AG08396 (cell line): ENCODE data around the gene STYXL1.

Experiments used
- DNase-seq: peaks from one replicate; pipeline ENCODE4 v3.0.0; 2012; ENCODE audit warnings: low spot score, mixed read lengths

STYXL1 gene

GRCh38 chr7:75955331-75955955 lies 92.4 kb downstream of the STYXL1 start:
- DNase-seq = no peak

DNA sequence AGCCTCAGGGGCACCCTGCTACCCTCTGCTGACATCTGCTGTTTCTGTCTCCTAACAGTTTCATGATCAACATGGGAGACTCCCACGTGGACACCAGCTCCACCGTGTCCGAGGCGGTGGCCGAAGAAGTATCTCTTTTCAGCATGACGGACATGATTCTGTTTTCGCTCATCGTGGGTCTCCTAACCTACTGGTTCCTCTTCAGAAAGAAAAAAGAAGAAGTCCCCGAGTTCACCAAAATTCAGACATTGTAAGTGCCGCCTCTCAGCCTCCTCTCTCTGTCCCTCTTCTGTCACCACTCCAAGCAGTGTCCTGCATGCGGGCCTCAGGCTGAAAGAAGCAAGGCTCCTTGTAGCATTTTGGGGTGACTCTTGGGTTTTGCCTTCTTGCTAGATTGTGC lies 93.9 kb downstream of the STYXL1 start:
- no peak for DNase-seq

GRCh38 chr7:75953431-75953830 lies 94.4 kb downstream of the STYXL1 start:
- DNase-seq = no peak

DNA sequence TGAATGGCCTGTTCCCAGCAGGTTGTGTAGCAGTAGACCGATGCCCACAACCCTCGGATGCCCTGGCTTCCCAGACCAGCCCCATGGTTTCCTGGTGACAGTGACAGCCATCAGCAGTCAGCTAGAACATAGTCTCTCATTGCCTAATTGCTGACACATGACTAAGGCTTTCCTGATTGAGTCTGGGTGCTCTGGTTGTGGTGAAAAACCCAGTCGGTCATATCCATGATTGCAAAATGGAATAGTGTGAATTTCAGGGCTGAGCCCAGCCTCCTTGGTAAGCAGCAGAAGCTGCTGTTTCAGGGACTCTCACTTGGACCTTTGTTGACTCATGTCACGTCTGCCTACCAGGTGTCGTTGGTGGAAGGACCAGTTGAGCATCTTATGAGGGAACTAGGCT lies 96.3 kb downstream of the STYXL1 start:
- DNase-seq = peak; percentile 81

DNA sequence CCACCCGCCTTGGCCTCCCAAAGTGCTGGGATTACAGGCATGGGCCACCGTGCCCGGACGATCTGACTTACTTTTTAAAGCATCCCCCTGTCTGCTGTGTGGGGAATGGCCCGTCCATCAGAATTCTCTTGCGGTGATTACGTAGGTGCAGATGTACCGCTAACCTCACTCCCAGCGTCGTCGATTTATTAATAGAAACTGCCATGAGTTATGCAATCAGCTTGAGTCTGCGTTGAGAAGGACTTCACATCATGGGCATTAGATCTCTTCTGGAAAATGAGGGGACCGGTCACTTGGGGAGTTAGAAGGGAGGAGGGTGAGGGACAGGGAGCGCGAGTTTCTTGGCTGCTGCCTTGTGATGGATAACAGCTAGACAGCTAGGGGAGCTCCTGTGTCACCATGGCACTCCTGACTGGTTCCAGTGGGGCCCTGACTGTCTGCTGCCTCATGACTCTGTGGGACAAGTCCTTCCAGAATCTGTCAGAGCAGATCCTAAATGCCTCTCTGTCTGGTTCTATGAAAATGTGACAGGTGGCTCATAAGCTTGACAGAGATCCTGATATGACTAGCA lies 97.6 kb downstream of the STYXL1 start:
- DNase-seq = no peak

- DNase-seq = no peak
These were observed 99.6 kb downstream of the STYXL1 start for GRCh38 chr7:75948179-75948578.
